ENCODE measurements around the gene PTDSS2.

- no peak for TF ChIP-seq CTCF (IDR thresholded peaks at IDR 0.05)
- no peak for TF ChIP-seq POLR2A (IDR thresholded peaks at IDR 0.05)
Measured at GRCh38 chr11:494761-495536, 44.9 kb downstream of the PTDSS2 start.

All from heart left ventricle (tissue), 13 donors.